Activated gamma-delta T cell treated with Interleukin-2 at 50 U/mL for 16 hours (primary cell): ENCODE results near the gene ZNHIT3.

ENCODE experiments used
- DNase-seq: peaks from one replicate; pipeline ENCODE4 v3.0.0-alpha.2; 2020

Gene ZNHIT3

DNA sequence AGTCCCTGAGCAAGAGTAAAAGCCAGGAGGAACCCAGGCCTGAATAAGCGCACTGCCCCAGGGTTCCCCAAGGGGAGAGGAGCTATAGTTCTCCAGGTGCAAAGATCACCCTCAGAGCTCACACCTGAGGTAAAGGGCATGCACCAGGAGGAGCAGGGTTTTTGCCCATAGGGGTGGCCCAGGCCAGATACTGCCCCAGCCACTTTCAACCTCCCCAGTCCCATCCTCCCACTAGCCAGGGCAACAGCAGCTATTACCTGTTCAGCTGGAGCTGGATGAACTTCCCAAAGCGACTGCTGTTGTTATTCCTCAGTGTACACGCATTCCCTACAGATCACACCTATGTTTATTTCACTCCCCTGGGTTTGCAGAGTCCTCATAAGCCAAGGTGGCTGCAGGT, 28.4 kb downstream of the ZNHIT3 start:
- DNase-seq: no peak

DNA sequence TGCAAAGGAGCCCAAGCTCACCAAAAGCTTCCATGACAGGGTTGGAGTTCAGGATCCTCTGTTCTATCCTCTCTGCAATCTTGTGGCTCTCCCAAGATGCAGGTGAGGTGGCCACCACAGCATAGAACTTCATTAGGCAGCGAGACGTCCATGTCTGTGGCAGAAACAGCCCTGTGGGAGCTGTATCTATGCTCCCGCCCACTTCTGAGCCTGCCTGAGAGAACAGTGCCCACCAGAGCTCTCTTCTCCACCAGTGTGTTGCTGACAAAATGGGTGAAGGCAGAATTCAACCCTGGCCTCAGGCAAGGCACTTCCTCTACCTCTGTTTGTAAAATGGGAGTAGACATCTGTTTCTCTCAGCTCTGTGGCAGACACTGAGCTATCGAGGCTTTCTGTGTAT, 29.4 kb downstream of the ZNHIT3 start:
- DNase-seq: no peak

DNA sequence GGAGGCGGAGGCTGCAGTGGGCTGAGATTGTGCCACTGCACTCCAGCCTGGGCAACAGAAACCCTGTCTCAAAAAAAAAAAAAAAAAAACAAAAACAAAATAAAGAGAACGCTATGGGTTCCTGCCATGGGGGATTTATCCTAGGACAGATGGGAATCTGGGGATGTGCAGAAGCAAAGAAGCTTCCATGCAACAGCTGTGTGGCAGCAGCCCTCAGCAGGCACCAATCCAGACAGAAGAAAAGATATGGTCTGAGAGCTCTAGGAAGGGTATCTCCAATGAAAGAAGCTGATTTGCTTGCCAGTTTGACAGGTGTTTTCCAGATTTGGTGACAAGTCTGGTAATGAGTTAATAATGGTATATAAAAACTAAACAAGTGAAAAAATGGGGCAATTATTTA, 36.6 kb downstream of the ZNHIT3 start:
- DNase-seq: no peak

DNA sequence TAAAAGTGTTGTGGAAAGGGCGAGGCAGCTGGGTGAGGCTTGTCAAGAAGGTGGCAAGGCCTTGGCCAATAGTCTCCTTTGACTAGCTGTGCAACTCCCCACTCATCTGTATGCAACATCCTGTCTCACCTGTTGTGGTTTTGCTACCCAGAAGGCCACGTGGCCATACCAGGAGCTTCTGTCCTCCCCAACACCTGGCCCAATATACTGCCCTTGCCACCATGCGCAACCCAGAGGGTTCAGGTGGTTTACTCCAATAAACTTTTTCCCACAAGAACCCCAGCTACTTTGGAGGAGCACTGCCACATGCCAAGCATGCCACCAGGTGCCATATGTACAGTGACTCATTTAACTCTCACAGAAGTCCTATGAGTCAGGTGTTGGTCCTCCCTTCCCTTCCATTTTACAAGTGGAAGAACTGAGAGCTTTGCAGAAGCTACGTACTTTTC, 38.0 kb downstream of the ZNHIT3 start:
- no peak for DNase-seq

GRCh38 chr17:36525113-36525512, 38.6 kb downstream of the ZNHIT3 start:
- no peak for DNase-seq

GRCh38 chr17:36525888-36526287, 39.4 kb downstream of the ZNHIT3 start:
- DNase-seq: no peak

DNA sequence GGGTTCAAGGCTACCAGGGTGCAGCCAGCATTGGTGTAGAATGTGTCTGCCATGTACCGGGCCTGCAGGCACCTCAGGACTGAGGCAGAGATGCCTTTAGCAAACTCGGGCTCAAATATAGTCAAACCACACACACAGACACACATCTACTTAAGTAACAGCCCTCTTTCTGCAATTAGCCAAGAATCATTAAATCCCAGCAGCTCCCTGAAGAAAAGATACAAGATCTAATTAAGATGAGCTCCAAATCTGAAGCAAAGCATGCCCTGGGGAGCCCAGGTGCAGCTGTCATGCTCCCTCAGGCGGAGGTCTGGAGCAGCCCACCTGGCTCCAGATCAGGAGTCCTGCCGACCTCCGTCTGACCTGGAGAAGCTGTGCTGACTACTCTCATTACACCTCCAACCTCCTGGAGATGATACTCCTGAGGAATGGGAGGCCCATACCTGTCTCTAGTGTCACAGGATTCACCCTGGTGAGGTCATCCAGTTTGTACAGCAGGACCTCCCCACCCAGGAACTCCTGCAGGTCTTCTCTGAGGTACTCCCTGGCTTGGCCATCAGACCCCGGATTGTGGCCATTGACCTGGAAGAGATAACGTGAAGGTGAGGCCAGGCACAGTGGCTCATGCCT, 41.3 kb downstream of the ZNHIT3 start:
- no peak for DNase-seq

- DNase-seq: no peak
Measured at GRCh38 chr17:36529121-36529520, 42.6 kb downstream of the ZNHIT3 start.

- no peak for DNase-seq
Measured at GRCh38 chr17:36532435-36532975, 46.0 kb downstream of the ZNHIT3 start.

- peak; percentile 33 for DNase-seq
Measured at GRCh38 chr17:36533935-36534839, 47.7 kb downstream of the ZNHIT3 start.

DNA sequence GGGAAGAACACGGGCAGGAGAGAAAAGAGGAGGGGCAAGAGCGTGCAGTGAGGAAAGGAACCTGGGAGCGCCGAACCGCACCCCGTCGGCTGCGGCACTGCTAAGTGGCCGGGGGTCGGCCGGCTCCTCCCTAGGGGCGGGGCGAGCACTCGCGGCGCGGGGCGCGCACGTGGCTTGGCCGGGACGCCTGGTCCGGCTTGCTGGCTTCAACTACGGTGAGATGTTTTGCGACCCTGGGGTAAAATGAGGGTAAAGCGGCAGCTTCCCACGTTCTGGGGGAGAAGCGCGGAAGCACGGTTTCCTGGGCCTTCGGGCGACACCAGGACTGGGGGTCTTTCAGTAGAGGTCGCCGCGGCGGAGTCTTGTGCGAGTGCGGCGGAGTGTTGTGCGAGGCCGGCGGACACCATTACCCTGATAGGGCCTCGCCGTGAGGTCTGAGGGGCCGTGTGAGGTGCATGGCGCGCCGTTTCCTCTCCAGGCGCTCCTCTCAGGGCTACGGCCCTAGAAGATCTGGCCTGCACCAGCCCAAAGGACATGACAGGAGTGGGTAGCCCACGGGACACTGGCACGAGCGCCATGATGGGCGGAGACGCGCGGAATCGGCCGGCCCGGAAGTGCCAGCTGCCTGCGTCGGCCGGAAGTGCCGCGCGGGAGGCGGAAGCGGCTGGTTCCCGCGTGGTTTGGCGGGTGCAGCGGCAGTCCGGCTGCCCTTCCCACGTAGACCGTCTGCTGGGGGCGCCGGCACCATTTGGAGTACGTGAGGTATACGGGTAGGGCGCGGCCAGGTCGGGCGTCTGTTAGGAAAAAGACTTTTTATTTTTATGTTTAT, 48.6 kb downstream of the ZNHIT3 start, which contains the start of the genes MYO19 and PIGW:
Gene MYO19, minus strand, starts transcription at position 29 of the 829 bp plus-strand sequence. CDS start 2,330 bp downstream, outside the sequence.
Gene PIGW, plus strand, starts transcription at position 148 of the 829 bp plus-strand sequence. CDS start 2,115 bp downstream, outside the sequence.
- DNase-seq: peak; percentile 82

- no peak for DNase-seq
Measured at GRCh38 chr17:36535669-36536081, 49.2 kb downstream of the ZNHIT3 start.

DNA sequence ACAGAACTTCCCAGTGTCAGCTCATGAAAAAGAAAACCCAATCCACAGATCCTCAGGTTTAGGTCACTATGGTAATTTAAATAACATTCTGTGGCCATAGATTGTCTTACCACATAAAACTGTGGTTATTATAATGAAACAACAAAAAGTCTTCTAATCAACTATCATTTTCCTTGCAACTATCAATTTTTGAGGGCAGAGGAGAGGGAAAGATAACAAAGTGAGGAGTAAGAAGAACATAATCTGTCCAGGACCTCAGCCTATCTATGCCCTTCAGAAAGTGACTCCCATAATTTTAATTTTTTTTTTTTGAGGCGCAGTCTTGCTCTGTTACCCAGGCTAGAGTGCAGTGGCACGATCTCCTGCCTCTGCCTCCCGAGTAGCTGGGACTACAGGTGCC, 54.2 kb downstream of the ZNHIT3 start:
- DNase-seq: no peak

GRCh38 chr17:36542755-36543154, 56.3 kb downstream of the ZNHIT3 start:
- no peak for DNase-seq

DNA sequence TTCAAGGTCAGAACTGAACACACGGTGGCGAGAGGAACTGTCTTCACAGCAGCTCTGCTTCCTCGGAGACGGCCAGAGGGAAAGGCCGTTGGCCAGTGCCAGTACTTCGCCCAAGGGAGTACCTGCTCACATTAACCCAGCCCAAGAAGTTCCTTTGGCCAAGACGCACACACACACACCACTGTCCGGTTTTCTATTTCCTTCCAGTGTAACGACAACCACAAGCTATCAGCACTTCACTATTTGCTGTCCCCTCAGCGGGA, 57.5 kb downstream of the ZNHIT3 start:
- DNase-seq: no peak

DNA sequence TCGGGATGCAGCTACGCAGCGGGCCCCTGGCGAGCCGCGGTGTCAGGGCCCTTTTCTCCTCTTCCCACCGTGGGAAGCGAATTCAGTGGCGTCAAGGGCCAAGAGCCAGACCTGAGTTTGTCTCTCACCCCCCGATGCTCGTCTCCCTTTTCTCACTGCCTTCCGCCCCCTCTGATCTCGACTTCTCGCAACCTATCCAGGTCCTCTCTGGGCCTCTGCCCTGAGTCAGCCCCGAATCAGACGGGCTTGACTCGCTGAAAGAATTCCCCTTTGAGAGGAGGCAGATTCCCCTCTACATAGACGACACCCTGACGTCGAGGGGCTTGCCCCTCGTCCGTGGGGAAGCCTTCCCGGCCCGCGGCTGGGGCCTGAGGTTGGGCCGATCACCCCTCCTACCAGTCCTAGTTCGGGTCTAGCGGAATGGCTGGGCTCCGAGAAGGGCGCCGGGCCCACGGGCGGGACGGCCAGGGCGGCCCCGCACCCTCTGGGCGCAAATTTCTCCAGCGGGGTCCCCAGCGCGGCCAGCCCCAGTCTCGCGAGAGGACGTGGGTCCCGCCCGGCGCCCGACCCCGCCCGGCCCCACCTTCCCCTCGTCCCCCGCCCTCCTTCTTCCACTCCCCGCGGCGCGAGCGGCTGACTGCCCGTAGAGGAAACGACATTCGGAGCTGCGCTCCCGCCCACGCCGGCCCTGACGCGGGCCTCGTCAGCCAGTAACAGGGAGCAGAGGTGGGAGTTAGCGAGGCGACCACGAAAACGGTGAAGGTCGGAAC, 58.0 kb downstream of the ZNHIT3 start, which contains the start of gene GGNBP2:
Gene GGNBP2, plus strand, starts transcription at position 613 of the 770 bp plus-strand sequence. CDS start 806 bp downstream, outside the sequence.
- DNase-seq: peak; percentile 91

- DNase-seq: no peak
Measured at GRCh38 chr17:36545077-36545464, 58.6 kb downstream of the ZNHIT3 start.
